Mesodermal cell (in vitro differentiated cells): ENCODE results near the gene RO60.

ENCODE experiments used
- H3K27ac ChIP-seq: 2 replicates; pipeline ENCODE4 v1.7.0; 2013; ENCODE audit warnings: mild to moderate bottlenecking, low read depth, low read length, moderate library complexity; ENCODE audit not compliant: severe bottlenecking
- H3K36me3 ChIP-seq: 2 replicates; pipeline ENCODE4 v1.7.1; 2013; ENCODE audit warnings: mild to moderate bottlenecking, low read length, moderate library complexity; ENCODE audit not compliant: control insufficient read depth, insufficient read depth
- H3K4me1 ChIP-seq: one replicate; pipeline ENCODE4 v1.7.1; 2013; ENCODE audit warnings: mild to moderate bottlenecking, low read length; ENCODE audit not compliant: insufficient read depth, control insufficient read depth, poor library complexity, severe bottlenecking
- H3K4me3 ChIP-seq: 2 replicates; pipeline ENCODE4 v1.7.0; 2013; ENCODE audit warnings: low read length, control low read depth, mild to moderate bottlenecking; ENCODE audit not compliant: insufficient read depth, poor library complexity, severe bottlenecking; ENCODE audit errors: extremely low read depth
- H3K9me3 ChIP-seq: 2 replicates; pipeline ENCODE4 v1.7.1; 2013; ENCODE audit warnings: mild to moderate bottlenecking, low read length, moderate library complexity; ENCODE audit not compliant: control insufficient read depth
- WGBS, 2 experiments: methylation state at CpG; one replicate each; pipeline ENCODE4 v1.1.5; 2013; ENCODE audit warnings: missing lambda C conversion rate in 2 of 2; ENCODE audit not compliant: insufficient coverage in 2 of 2; 5-methylcytosine and 5-hydroxymethylcytosine counted together

RO60 gene

GRCh38 chr1:193108471-193108870 lies 49.1 kb downstream of the RO60 start:
- peaks cover 16% of the 10 kb centered on the region for H3K4me1 ChIP-seq
- H3K27ac ChIP-seq, result no peak overlapping the region
- H3K9me3 ChIP-seq, result no peaks in the 10 kb centered on the region
- WGBS, 2 experiments, result 85 to 89% methylated on average over 2 of the region's 3 CpGs
- H3K4me3 ChIP-seq, result no peak overlapping the region
- no peaks in the 10 kb centered on the region for H3K36me3 ChIP-seq
